GM23248 (cell line): Measurements from ENCODE around the gene LDLRAD4.

Experiments used
- EZH2 ChIP-seq: fragments of 200-600 bp; sonication (generic); IDR thresholded peaks from 2 replicates; pipeline ENCODE4 v1.6.1; 2018; ENCODE audit warnings: antibody characterized with exemption, mild to moderate bottlenecking; ENCODE audit not compliant: insufficient read depth, poor library complexity, severe bottlenecking
- EZH2phosphoT487 ChIP-seq: fragments of 200-600 bp; sonication (generic); IDR thresholded peaks from 2 replicates; pipeline ENCODE4 v1.6.1; 2018; ENCODE audit warnings: antibody characterized with exemption, moderate library complexity, mild to moderate bottlenecking, low read depth; ENCODE audit not compliant: insufficient read depth

DNA sequence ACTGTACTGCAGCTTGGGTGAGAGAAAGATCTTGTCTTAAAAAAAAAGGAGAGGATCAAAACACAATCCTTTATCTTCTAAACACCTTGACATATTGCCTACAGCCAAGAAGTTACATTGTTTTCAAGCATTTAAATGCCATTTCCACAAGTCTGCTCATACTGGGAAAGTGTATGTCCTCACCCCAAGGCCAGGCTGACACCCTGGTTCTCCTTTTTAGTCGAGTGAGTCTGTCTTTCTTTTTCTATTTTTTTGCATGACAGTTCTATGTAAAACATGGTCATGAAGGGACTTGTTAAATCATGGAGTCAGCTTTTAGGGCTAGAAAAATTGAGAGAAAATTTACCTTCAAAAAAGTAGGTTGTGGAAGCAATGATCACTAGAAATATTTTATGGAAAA is 274.5 kb downstream of the LDLRAD4 start:
- TF ChIP-seq EZH2phosphoT487 (no peak), EZH2 (no peak)
